PC-3 (cell line): ENCODE measurements around the gene C19orf25.

ENCODE experiments used
- EZH2phosphoT487 ChIP-seq: fragments of 300-600 bp; sonication (generic); IDR thresholded peaks from 2 replicates; pipeline ENCODE4 v1.6.1; 2018; ENCODE audit warnings: mild to moderate bottlenecking, antibody characterized with exemption, low read length, borderline replicate concordance
- TF ChIP-seq, protein P1 (sequence below): fragments of 300-600 bp; sonication (generic); conservative IDR thresholded peaks from 2 replicates; pipeline ENCODE4 v1.5.1; 2017; ENCODE audit warnings: antibody characterized with exemption, low read depth, mild to moderate bottlenecking, low read length

- TF ChIP-seq, protein P1, sequence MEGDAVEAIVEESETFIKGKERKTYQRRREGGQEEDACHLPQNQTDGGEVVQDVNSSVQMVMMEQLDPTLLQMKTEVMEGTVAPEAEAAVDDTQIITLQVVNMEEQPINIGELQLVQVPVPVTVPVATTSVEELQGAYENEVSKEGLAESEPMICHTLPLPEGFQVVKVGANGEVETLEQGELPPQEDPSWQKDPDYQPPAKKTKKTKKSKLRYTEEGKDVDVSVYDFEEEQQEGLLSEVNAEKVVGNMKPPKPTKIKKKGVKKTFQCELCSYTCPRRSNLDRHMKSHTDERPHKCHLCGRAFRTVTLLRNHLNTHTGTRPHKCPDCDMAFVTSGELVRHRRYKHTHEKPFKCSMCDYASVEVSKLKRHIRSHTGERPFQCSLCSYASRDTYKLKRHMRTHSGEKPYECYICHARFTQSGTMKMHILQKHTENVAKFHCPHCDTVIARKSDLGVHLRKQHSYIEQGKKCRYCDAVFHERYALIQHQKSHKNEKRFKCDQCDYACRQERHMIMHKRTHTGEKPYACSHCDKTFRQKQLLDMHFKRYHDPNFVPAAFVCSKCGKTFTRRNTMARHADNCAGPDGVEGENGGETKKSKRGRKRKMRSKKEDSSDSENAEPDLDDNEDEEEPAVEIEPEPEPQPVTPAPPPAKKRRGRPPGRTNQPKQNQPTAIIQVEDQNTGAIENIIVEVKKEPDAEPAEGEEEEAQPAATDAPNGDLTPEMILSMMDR, result no peak
- no peak for TF ChIP-seq EZH2phosphoT487
Measured at GRCh38 chr19:1486720-1487575, 7.9 kb upstream of the C19orf25 start.
